ENCODE data around the gene PPP2R5B. TPM values are rescaled to one million over a fixed set of nuclear protein-coding genes. Genes with fewer than 3 reads are reported as not detected.

The PPP2R5B gene
- total RNA-seq, 1 experiment from 2014 or later = 8.7 TPM

DNA sequence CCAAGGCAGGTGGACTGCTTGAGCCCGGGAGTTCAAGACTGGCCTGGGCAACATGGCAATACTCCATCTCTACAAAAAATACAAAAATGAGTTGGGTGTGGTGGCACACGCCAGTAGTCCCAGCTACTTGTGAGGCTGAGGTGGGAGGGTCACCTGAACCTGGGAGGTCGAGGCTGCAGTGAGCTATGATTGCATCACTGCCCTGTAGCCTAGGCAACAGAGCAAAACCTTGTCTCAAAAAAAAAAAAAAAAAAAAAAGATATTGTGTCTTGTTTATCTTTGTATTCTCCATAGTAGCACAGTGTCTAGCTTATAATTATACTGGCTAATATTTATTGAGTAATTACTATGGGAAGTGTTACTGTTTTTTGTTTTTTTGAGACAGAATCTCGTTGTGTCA, 27.0 kb downstream of the PPP2R5B start (continued):
- TF ChIP-seq SP1 (CRISPR knock-in tag; conservative IDR thresholded peaks at IDR 0.05) (no peak), ELF4 (CRISPR knock-in tag; IDR thresholded peaks at IDR 0.05; ENCODE audit: low read depth) (no peak), KAT7 (CRISPR knock-in tag; IDR thresholded peaks at IDR 0.05; ENCODE audit: borderline replicate concordance) (no peak), ZNF317 (CRISPR knock-in tag; IDR thresholded peaks at IDR 0.05; ENCODE audit: borderline replicate concordance, low read depth) (no peak)
- TF ChIP-seq, protein P1, sequence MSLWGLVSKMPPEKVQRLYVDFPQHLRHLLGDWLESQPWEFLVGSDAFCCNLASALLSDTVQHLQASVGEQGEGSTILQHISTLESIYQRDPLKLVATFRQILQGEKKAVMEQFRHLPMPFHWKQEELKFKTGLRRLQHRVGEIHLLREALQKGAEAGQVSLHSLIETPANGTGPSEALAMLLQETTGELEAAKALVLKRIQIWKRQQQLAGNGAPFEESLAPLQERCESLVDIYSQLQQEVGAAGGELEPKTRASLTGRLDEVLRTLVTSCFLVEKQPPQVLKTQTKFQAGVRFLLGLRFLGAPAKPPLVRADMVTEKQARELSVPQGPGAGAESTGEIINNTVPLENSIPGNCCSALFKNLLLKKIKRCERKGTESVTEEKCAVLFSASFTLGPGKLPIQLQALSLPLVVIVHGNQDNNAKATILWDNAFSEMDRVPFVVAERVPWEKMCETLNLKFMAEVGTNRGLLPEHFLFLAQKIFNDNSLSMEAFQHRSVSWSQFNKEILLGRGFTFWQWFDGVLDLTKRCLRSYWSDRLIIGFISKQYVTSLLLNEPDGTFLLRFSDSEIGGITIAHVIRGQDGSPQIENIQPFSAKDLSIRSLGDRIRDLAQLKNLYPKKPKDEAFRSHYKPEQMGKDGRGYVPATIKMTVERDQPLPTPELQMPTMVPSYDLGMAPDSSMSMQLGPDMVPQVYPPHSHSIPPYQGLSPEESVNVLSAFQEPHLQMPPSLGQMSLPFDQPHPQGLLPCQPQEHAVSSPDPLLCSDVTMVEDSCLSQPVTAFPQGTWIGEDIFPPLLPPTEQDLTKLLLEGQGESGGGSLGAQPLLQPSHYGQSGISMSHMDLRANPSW (CRISPR knock-in tag; conservative IDR thresholded peaks at IDR 0.05; ENCODE audit: low read depth) = no peak
- TF ChIP-seq, protein P2, sequence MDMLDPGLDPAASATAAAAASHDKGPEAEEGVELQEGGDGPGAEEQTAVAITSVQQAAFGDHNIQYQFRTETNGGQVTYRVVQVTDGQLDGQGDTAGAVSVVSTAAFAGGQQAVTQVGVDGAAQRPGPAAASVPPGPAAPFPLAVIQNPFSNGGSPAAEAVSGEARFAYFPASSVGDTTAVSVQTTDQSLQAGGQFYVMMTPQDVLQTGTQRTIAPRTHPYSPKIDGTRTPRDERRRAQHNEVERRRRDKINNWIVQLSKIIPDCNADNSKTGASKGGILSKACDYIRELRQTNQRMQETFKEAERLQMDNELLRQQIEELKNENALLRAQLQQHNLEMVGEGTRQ (CRISPR knock-in tag; IDR thresholded peaks at IDR 0.05) = no peak

DNA sequence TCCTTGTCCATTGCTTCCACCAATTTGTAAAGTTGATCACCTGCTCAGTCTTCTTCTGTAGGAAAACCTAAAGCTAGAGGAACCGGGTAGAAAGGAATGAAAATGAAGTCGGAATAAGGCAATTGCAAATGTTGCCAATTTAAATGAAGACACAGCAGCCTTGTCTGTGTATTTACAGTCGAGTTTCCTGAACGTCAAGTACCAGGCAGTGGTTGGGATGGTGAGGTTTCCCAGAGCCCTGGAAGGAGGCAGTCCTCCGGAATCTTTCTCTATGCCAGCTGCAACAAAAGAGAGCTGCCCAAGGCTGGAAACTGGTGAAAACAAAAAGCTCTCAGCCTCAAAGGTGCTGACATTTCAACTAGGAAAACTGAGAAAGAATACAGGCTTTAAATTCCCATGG, 29.7 kb downstream of the PPP2R5B start:
- H3K27ac Mint-ChIP-seq = no peak overlapping the region
- ATAC-seq (no peak), DNase-seq (ENCODE audit: low spot score) (no peak)
- H3K36me3 Mint-ChIP-seq = no peaks in the 10 kb centered on the region
- peaks cover 9% of the 10 kb centered on the region; the same call in 1 of the 2 replicates for H3K27me3 Mint-ChIP-seq (ENCODE audit: low read depth)
- no peaks in the 10 kb centered on the region for H3K4me1 Mint-ChIP-seq
- no peak overlapping the region for H3K4me3 Mint-ChIP-seq
- ChIA-PET CTCF (interaction anchor here (0.7 to 1.1 kb wide), 2 partner anchors 43 to 105 kb away, joined by 3 read pairs; partner anchors contain the start of gene BATF2), POLR2A (no interaction called here)
- TF ChIP-seq NFATC4 (CRISPR knock-in tag; IDR thresholded peaks at IDR 0.05) = no peak
- TF ChIP-seq, protein P3, sequence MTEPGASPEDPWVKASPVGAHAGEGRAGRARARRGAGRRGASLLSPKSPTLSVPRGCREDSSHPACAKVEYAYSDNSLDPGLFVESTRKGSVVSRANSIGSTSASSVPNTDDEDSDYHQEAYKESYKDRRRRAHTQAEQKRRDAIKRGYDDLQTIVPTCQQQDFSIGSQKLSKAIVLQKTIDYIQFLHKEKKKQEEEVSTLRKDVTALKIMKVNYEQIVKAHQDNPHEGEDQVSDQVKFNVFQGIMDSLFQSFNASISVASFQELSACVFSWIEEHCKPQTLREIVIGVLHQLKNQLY (CRISPR knock-in tag; IDR thresholded peaks at IDR 0.05) = no peak
- TF ChIP-seq FOXJ3 (CRISPR knock-in tag; IDR thresholded peaks at IDR 0.05; ENCODE audit: borderline replicate concordance) = no peak
- TF ChIP-seq, protein P1 (CRISPR knock-in tag; conservative IDR thresholded peaks at IDR 0.05; ENCODE audit: low read depth) = no peak
- TF ChIP-seq, protein P4, sequence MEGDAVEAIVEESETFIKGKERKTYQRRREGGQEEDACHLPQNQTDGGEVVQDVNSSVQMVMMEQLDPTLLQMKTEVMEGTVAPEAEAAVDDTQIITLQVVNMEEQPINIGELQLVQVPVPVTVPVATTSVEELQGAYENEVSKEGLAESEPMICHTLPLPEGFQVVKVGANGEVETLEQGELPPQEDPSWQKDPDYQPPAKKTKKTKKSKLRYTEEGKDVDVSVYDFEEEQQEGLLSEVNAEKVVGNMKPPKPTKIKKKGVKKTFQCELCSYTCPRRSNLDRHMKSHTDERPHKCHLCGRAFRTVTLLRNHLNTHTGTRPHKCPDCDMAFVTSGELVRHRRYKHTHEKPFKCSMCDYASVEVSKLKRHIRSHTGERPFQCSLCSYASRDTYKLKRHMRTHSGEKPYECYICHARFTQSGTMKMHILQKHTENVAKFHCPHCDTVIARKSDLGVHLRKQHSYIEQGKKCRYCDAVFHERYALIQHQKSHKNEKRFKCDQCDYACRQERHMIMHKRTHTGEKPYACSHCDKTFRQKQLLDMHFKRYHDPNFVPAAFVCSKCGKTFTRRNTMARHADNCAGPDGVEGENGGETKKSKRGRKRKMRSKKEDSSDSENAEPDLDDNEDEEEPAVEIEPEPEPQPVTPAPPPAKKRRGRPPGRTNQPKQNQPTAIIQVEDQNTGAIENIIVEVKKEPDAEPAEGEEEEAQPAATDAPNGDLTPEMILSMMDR (IDR thresholded peaks at IDR 0.05) = no peak
- no peak for TF ChIP-seq IRF2 (CRISPR knock-in tag; IDR thresholded peaks at IDR 0.05; ENCODE audit: borderline replicate concordance, low read depth)
- no peak for TF ChIP-seq PREB (CRISPR knock-in tag; IDR thresholded peaks at IDR 0.05; ENCODE audit: borderline replicate concordance)
- no peaks in the 10 kb centered on the region for H3K9me3 Mint-ChIP-seq

DNA sequence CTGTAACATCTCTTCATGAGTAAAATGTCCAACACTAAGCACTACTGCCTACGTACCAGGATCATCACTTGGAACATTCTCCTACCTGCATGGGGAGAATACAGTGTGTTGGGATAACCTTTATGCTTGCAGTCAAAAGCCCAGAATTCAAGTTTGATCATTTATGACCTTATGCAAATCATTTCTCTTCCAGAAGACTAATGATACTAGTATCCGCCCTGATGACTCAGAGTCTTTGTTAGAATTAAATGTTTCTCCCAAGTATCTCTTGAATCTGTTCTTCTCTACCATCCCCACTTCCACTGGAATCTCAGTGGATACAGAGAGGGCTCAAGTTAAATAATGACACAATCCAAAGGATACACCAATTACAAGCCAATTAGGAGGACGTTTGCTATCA, 35.0 kb downstream of the PPP2R5B start:
- no peaks in the 10 kb centered on the region for H3K36me3 Mint-ChIP-seq
- ATAC-seq (no peak), DNase-seq (ENCODE audit: low spot score) (no peak)
- no peaks in the 10 kb centered on the region for H3K9me3 Mint-ChIP-seq
- TF ChIP-seq TP53 (CRISPR knock-in tag; IDR thresholded peaks at IDR 0.05) (no peak), SOX15 (CRISPR knock-in tag; IDR thresholded peaks at IDR 0.05) (no peak), MYBL2 (CRISPR knock-in tag; IDR thresholded peaks at IDR 0.05) (no peak), ZBTB43 (CRISPR knock-in tag; IDR thresholded peaks at IDR 0.05) (no peak), HMGA2 (CRISPR knock-in tag; IDR thresholded peaks at IDR 0.05) (no peak)
- TF ChIP-seq, protein P5, sequence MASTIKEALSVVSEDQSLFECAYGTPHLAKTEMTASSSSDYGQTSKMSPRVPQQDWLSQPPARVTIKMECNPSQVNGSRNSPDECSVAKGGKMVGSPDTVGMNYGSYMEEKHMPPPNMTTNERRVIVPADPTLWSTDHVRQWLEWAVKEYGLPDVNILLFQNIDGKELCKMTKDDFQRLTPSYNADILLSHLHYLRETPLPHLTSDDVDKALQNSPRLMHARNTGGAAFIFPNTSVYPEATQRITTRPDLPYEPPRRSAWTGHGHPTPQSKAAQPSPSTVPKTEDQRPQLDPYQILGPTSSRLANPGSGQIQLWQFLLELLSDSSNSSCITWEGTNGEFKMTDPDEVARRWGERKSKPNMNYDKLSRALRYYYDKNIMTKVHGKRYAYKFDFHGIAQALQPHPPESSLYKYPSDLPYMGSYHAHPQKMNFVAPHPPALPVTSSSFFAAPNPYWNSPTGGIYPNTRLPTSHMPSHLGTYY (CRISPR knock-in tag; IDR thresholded peaks at IDR 0.05) = no peak
- H3K4me3 Mint-ChIP-seq = no peak overlapping the region
- H3K27me3 Mint-ChIP-seq (ENCODE audit: low read depth) = peaks cover 10% of the 10 kb centered on the region; the same call in 1 of the 2 replicates
- ChIA-PET CTCF (no interaction called here), POLR2A (no interaction called here)
- no peaks in the 10 kb centered on the region for H3K4me1 Mint-ChIP-seq
- H3K27ac Mint-ChIP-seq = no peak overlapping the region
